ENCODE results near the gene FAM90A1. TPM values are rescaled to one million over a fixed set of nuclear protein-coding genes. Genes with fewer than 3 reads are reported as not detected.
"Not testable (repeated sequence)": the region's sequence is repeated elsewhere in the genome, so short reads cannot be mapped to it uniquely, and the experiment has no call there.

Gene FAM90A1
- total RNA-seq, 4 donors from 2014 or later: under 0.01 TPM; not detected in 3

GRCh38 chr12:8243682-8244161, 16.3 kb upstream of the FAM90A1 start:
- TF ChIP-seq POLR2AphosphoS5 (IDR thresholded peaks at IDR 0.05): peak in 1 of 2 donors; percentile 82
- H3K9me3 ChIP-seq; intact Hi-C loops (cut with DNase I); H3K27me3 ChIP-seq; H3K36me3 ChIP-seq; DNase-seq (ENCODE audit: extremely low spot score): not testable (repeated sequence)
- Histone ChIP-seq H3K4me3 (peak overlapping the region; percentile 65 to 97 (median 80)), H3K27ac (replicated peaks in 1 of 4) (peak overlapping the region; percentile 87 to 91 (median 88)), H3K4me1 (peaks cover 0 to 13% (median 9%) of the 10 kb centered on the region in 4 donors)
- 0% methylated on average over 20 of the region's 35 CpGs for WGBS

GRCh38 chr12:8242880-8243681, 15.7 kb upstream of the FAM90A1 start:
- intact Hi-C loops (cut with DNase I); H3K27me3 ChIP-seq; H3K9me3 ChIP-seq; H3K36me3 ChIP-seq: not testable (repeated sequence)
- 0% methylated on average over 19 of the region's 57 CpGs for WGBS
- Histone ChIP-seq H3K4me1 (peaks cover 0 to 13% (median 9%) of the 10 kb centered on the region in 4 donors), H3K4me3 (peak overlapping the region; percentile 65 to 97 (median 80)), H3K27ac (replicated peaks in 1 of 4) (peak overlapping the region; percentile 87 to 91 (median 88))
- DNase-seq (ENCODE audit: extremely low spot score): peak; percentile 99
- peak; percentile 30 to 42 for TF ChIP-seq POLR2AphosphoS5 (IDR thresholded peaks at IDR 0.05)
- TF ChIP-seq POLR2A (IDR thresholded peaks at IDR 0.05; ENCODE audit: low read depth): peak; percentile 25

DNA sequence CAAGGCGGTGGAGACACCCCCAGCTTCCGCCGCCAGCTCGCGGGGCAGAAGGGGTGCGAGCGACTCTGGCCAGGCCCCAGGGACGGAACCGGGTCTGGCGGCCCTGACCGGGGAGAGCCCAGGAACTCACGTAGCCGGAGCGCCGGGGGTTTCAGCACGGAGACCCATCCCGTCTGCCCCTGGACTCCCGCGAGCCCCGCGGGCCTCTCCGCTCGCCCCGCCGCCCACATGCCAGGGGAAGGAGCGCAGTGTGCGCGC, 15.1 kb upstream of the FAM90A1 start:
- Histone ChIP-seq H3K4me1 (peaks cover 0 to 13% (median 9%) of the 10 kb centered on the region in 4 donors), H3K27ac (replicated peaks in 1 of 4) (peak overlapping the region; percentile 87 to 91 (median 88)), H3K4me3 (peak overlapping the region; percentile 65 to 97 (median 80))
- intact Hi-C loops (cut with DNase I); H3K27me3 ChIP-seq; DNase-seq (ENCODE audit: extremely low spot score); H3K36me3 ChIP-seq; H3K9me3 ChIP-seq: not testable (repeated sequence)
- 0% methylated on average over 12 of the region's 28 CpGs for WGBS

- H3K36me3 ChIP-seq; DNase-seq (ENCODE audit: extremely low spot score); intact Hi-C loops (cut with DNase I); H3K9me3 ChIP-seq; H3K27me3 ChIP-seq: not testable (repeated sequence)
- 13% methylated on average over 5 of the region's 20 CpGs for WGBS
- H3K4me1 ChIP-seq: peaks cover 0 to 13% (median 9%) of the 10 kb centered on the region in 4 donors
- peak overlapping the region; percentile 87 to 91 (median 88) for H3K27ac ChIP-seq (replicated peaks in 1 of 4)
- H3K4me3 ChIP-seq: peak overlapping the region; percentile 65 to 97 (median 80)
These were observed 14.7 kb upstream of the FAM90A1 start for GRCh38 chr12:8241917-8242621.

DNA sequence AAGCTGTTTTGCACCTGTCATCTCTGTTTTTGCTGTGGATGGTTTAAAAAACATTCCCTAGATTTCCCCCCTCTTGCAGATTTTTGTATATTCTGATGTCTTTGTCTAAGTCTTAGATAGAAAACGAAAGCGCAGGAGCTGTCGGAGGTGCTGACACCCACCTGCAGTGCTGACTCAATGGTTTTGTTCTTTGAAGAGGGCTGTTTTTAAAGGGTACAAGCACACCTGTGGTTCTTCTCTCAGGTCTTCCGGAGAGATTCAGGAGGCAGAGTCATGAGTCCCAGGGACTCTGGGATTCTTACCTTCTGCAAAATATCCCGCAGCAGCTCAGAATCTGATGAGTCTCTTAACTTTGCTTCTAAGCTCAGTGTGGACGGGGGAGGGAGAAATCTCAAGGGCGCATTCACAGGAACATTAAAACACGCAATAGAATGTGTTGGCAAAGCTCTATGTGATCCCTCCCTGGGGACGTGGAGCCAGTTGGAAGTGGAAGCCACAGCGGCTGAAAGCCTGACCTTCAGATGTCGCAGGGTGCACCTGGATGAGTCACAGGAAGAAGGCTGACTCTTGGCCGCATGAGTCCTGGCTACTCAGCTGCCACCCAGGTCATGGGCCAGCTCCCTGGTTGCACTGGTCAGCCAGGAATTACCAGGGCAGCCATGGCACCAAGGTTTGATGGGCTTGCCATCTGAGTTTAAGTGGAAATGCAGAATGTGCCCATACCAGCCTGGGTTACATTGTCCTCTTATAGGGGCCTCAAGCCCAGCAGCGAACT, 13.1 kb upstream of the FAM90A1 start:
- H3K36me3 ChIP-seq; H3K4me3 ChIP-seq; intact Hi-C loops (cut with DNase I); H3K27ac ChIP-seq (replicated peaks in 1 of 4); DNase-seq (ENCODE audit: extremely low spot score); H3K9me3 ChIP-seq; H3K27me3 ChIP-seq: not testable (repeated sequence)
- H3K4me1 ChIP-seq: peaks cover 0 to 13% (median 9%) of the 10 kb centered on the region in 4 donors
- WGBS: 66% methylated on average over 10 of the region's 13 CpGs

DNA sequence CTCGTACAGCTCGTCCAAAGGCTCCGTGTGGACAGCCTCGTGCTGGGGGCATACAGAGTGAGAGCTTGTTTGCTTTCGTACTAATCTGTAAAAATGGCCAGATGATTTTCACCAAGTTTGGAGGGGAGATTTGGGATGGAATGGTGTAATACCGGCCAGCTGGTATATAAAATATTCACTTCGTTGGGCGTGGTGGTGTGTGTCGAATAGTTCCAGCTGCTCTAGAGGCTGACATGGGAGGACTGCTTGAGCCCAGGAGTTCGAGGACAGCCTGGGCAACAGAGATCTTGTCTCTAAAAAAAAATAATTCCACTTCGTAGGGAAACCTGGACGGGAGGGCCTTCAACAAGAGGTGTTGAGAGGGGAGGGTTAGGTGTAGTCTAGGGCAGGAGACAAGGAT, 9.6 kb upstream of the FAM90A1 start:
- H3K4me1 ChIP-seq; H3K27ac ChIP-seq (replicated peaks in 1 of 4); H3K9me3 ChIP-seq; H3K27me3 ChIP-seq; H3K36me3 ChIP-seq; DNase-seq (ENCODE audit: extremely low spot score); H3K4me3 ChIP-seq: not testable (repeated sequence)
- intact Hi-C loops (cut with DNase I): loop anchor here (5.0 kb wide), 1 partner anchor 130 kb away; no protein-coding TSS in a partner anchor
- 66% methylated on average over 11 of the region's 12 CpGs for WGBS

GRCh38 chr12:8235316-8236157, 8.1 kb upstream of the FAM90A1 start:
- H3K27ac ChIP-seq (replicated peaks in 1 of 4); H3K4me1 ChIP-seq; DNase-seq (ENCODE audit: extremely low spot score); H3K4me3 ChIP-seq; H3K27me3 ChIP-seq; H3K36me3 ChIP-seq; H3K9me3 ChIP-seq: not testable (repeated sequence)
- WGBS: 89% methylated on average over 15 of the region's 26 CpGs
- intact Hi-C loops (cut with DNase I): loop anchor here (5.0 kb wide), 1 partner anchor 128 kb away; no protein-coding TSS in a partner anchor

- H3K9me3 ChIP-seq; DNase-seq (ENCODE audit: extremely low spot score); H3K27me3 ChIP-seq; H3K4me1 ChIP-seq; H3K27ac ChIP-seq (replicated peaks in 1 of 4); H3K36me3 ChIP-seq; H3K4me3 ChIP-seq: not testable (repeated sequence)
- intact Hi-C loops (cut with DNase I): loop anchor here (5.0 kb wide), 1 partner anchor 127 kb away; no protein-coding TSS in a partner anchor
- WGBS: 95% methylated on average over 4 of the region's 7 CpGs
These were observed 7.3 kb upstream of the FAM90A1 start for GRCh38 chr12:8234746-8235145.

DNA sequence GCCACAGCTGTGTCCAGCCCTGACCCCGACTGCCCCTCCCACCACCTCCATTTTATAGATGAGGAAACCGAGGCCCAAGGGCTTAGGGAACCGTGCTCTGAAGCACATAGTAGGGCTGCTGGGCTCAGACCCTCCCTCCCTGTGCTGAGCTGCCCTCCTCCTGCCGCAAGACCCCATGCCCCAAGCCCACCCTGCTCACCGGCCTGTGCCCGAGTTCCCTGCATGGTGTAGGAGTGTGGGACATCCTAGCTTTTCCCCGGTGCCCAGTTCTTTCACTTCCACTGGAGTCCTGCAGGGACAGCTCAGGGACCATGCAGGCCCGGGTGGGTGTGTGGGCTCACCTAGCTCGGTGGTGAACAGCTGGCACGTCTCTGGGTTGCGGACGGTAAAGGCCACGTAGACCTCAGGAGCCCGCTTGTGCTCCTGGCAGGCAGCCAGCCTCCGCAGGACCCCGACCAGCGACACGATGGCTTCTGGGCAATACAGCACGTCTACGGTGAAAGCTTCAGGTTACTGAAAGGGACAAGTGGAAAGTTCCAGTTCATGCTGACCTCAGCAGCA, 6.6 kb upstream of the FAM90A1 start:
- intact Hi-C loops (cut with DNase I); H3K4me1 ChIP-seq: not testable (repeated sequence)
- 74% methylated on average over 9 of the region's 20 CpGs for WGBS

GRCh38 chr12:8233300-8233855, 6.0 kb upstream of the FAM90A1 start:
- DNase-seq (ENCODE audit: extremely low spot score); intact Hi-C loops (cut with DNase I): not testable (repeated sequence)
- 75% methylated on average over 7 of the region's 14 CpGs for WGBS

More for the DNA sequence above, 6.6 kb upstream of the FAM90A1 start:
- not testable (repeated sequence) for H3K9me3 ChIP-seq; H3K4me3 ChIP-seq; H3K36me3 ChIP-seq; H3K27ac ChIP-seq (replicated peaks in 1 of 4); DNase-seq (ENCODE audit: extremely low spot score); H3K27me3 ChIP-seq

More at GRCh38 chr12:8233300-8233855, 6.0 kb upstream of the FAM90A1 start:
- H3K4me1 ChIP-seq; H3K27ac ChIP-seq (replicated peaks in 1 of 4); H3K27me3 ChIP-seq; H3K36me3 ChIP-seq; H3K4me3 ChIP-seq; H3K9me3 ChIP-seq: not testable (repeated sequence)

All from esophagus muscularis mucosa (tissue), 4 donors.